CD4-positive, alpha-beta T cell (primary cell): ENCODE data around the gene GDPD5. TPM values are rescaled to one million over a fixed set of nuclear protein-coding genes. Genes with fewer than 3 reads are reported as not detected.
A peak's percentile ranks its signal among the peaks of the same experiment; 100 is the strongest.

Experiments
- ATAC-seq: fragments of 200-7000 bp; cut with Tn5 transposase; one replicate; pipeline ENCODE4 v1.10.0; 2022; ENCODE audit warnings: mild to moderate bottlenecking; ENCODE audit not compliant: poor library complexity
- CTCF ChIA-PET: fragments of 350-600 bp; sonication (Branson Sonifier 250); formaldehyde crosslinking; loops from one replicate; lab custom pipeline; 2021; ENCODE audit warnings: antibody characterized with exemption, inconsistent platforms; lab: Charles Lee
- POLR2A ChIA-PET: fragments of 350-600 bp; sonication (Branson Sonifier 250); formaldehyde crosslinking; loops from one replicate; lab custom pipeline; 2021; ENCODE audit warnings: antibody characterized with exemption, inconsistent platforms; lab: Charles Lee
- DNase-seq, 14 experiments: peaks; one replicate each; pipeline ENCODE4 v3.0.0-alpha.2; 2013 to 2020; ENCODE audit warnings: mixed read lengths in 2 of 14
- H3K27ac ChIP-seq, 2 donors: one replicate each; pipeline versions ENCODE4 v1.5.1 to v1.7.0; 2013; ENCODE audit warnings: low read length in 2 of 2, low read depth in 1 of 2, mild to moderate bottlenecking in 1 of 2
- H3K27me3 ChIP-seq, 2 experiments: 1 replicate in 1 of 2; 2 replicates in 1 of 2; pipeline versions ENCODE4 v1.6.1 to v1.7.0; 2013; ENCODE audit warnings: low read length in 2 of 2, control low read depth in 1 of 2, mild to moderate bottlenecking in 1 of 2, moderate library complexity in 1 of 2; ENCODE audit not compliant: insufficient read depth in 2 of 2, control insufficient read depth in 1 of 2
- H3K36me3 ChIP-seq: one replicate; pipeline ENCODE4 v1.6.1; 2013; ENCODE audit warnings: low read length, control low read depth; ENCODE audit not compliant: insufficient read depth
- H3K4me1 ChIP-seq: one replicate; pipeline ENCODE4 v1.6.1; 2013; ENCODE audit warnings: low read length, control low read depth; ENCODE audit not compliant: insufficient read depth
- H3K4me3 ChIP-seq: one replicate; pipeline ENCODE4 v1.5.1; 2013; ENCODE audit warnings: mild to moderate bottlenecking, low read length, moderate library complexity
- H3K9me3 ChIP-seq, 2 experiments: 1 replicate in 1 of 2; 2 replicates in 1 of 2; pipeline versions ENCODE4 v1.6.1 to v1.7.0; 2013; ENCODE audit warnings: low read length in 2 of 2, mild to moderate bottlenecking in 2 of 2, control low read depth in 1 of 2, moderate library complexity in 1 of 2; ENCODE audit not compliant: control insufficient read depth in 1 of 2, insufficient read depth in 1 of 2
- H3K27ac Mint-ChIP-seq: one replicate; pipeline ENCODE4 v1.8.0; 2020; ENCODE audit warnings: mixed read lengths
- H3K27me3 Mint-ChIP-seq: one replicate; pipeline ENCODE4 v1.8.0; 2021; ENCODE audit warnings: mixed read lengths
- H3K36me3 Mint-ChIP-seq: one replicate; pipeline ENCODE4 v1.8.0; 2021; ENCODE audit warnings: low read depth, mixed read lengths
- H3K4me1 Mint-ChIP-seq: one replicate; pipeline ENCODE4 v1.8.0; 2021; ENCODE audit warnings: low read depth, mixed read lengths
- H3K4me3 Mint-ChIP-seq: one replicate; pipeline ENCODE4 v1.8.0; 2020; ENCODE audit warnings: mild to moderate bottlenecking, mixed read lengths
- H3K9me3 Mint-ChIP-seq: one replicate; pipeline ENCODE4 v1.8.0; 2020; ENCODE audit warnings: mixed read lengths
- CTCF ChIP-seq: fragments of 200-600 bp; IDR thresholded peaks from one replicate; pipeline ENCODE4 v1.8.0; 2022; ENCODE audit warnings: antibody characterized with exemption, mild to moderate bottlenecking
- intact Hi-C, 2 experiments: fragments of 100-400 bp; cut with DNase I in 1 of 2; cut with micrococcal nuclease in 1 of 2; formaldehyde crosslinking; loops; one replicate each; pipeline versions ENCODE4 v1.15.1 to v1.9.0; 2023 to 2025; cut with DNase I, micrococcal nuclease
- total RNA-seq, 174 experiments: library from RNA in 2 of 174; stranded (reverse) in 2 of 174; gene quantifications; one replicate each; pipeline ENCODE4 v1.2.3 and lab custom pipeline; 2021 to 2026

GDPD5 gene
- total RNA-seq, 2 experiments from 2014 or later: 91.6 to 101 TPM

- no peaks in the 10 kb centered on the region for H3K36me3 Mint-ChIP-seq
- no peaks in the 10 kb centered on the region for H3K36me3 ChIP-seq
- peaks cover 61% of the 10 kb centered on the region for H3K4me1 Mint-ChIP-seq
- H3K9me3 Mint-ChIP-seq: no peaks in the 10 kb centered on the region
- ChIA-PET POLR2A (no interaction called here), CTCF (no interaction called here)
- no peak overlapping the region for H3K4me3 Mint-ChIP-seq
- no peak overlapping the region for H3K4me3 ChIP-seq
- H3K27me3 Mint-ChIP-seq: no peaks in the 10 kb centered on the region
- TF ChIP-seq CTCF: no peak
- no peaks in the 10 kb centered on the region for H3K27me3 ChIP-seq
- ATAC-seq: no peak
- peaks cover 0 to 5% of the 10 kb centered on the region in 2 experiments for H3K9me3 ChIP-seq
- DNase-seq: no peak
- intact Hi-C loops: no loop called here
- H3K27ac ChIP-seq: no peak overlapping the region
- peak overlapping the region; percentile 60 for H3K27ac Mint-ChIP-seq
- H3K4me1 ChIP-seq: peaks cover 49% of the 10 kb centered on the region
Measured at GRCh38 chr11:75516886-75517285, 8.9 kb downstream of the GDPD5 start.

GRCh38 chr11:75516140-75516539 lies 9.6 kb downstream of the GDPD5 start:
- H3K9me3 Mint-ChIP-seq: no peaks in the 10 kb centered on the region
- no peak for TF ChIP-seq CTCF
- Histone ChIP-seq H3K27ac (no peak overlapping the region), H3K36me3 (no peaks in the 10 kb centered on the region), H3K4me1 (peaks cover 52% of the 10 kb centered on the region), H3K27me3 (no peaks in the 10 kb centered on the region), H3K4me3 (no peak overlapping the region), H3K9me3 (peaks cover 0 to 5% of the 10 kb centered on the region in 2 experiments)
- ChIA-PET POLR2A (no interaction called here), CTCF (no interaction called here)
- no peak overlapping the region for H3K27ac Mint-ChIP-seq
- peaks cover 54% of the 10 kb centered on the region for H3K4me1 Mint-ChIP-seq
- DNase-seq (no peak), ATAC-seq (no peak)
- no peak overlapping the region for H3K4me3 Mint-ChIP-seq
- intact Hi-C loops: no loop called here
- H3K36me3 Mint-ChIP-seq: no peaks in the 10 kb centered on the region
- no peaks in the 10 kb centered on the region for H3K27me3 Mint-ChIP-seq

- CTCF ChIA-PET: no interaction called here
- intact Hi-C loops: no loop called here
- Histone ChIP-seq H3K36me3 (no peaks in the 10 kb centered on the region), H3K4me3 (no peak overlapping the region), H3K27me3 (no peaks in the 10 kb centered on the region), H3K4me1 (peaks cover 54% of the 10 kb centered on the region), H3K27ac (no peak overlapping the region), H3K9me3 (peaks cover 0 to 5% of the 10 kb centered on the region in 2 experiments)
- POLR2A ChIA-PET: no interaction called here
- DNase-seq (no peak), ATAC-seq (no peak)
- Mint-ChIP-seq H3K4me1 (peaks cover 57% of the 10 kb centered on the region), H3K27ac (no peak overlapping the region), H3K27me3 (no peaks in the 10 kb centered on the region), H3K9me3 (no peaks in the 10 kb centered on the region), H3K36me3 (no peaks in the 10 kb centered on the region), H3K4me3 (no peak overlapping the region)
- TF ChIP-seq CTCF: no peak
Measured at GRCh38 chr11:75514596-75514995, 11.1 kb downstream of the GDPD5 start.
